ENCODE data around the gene DTNB.

DNA sequence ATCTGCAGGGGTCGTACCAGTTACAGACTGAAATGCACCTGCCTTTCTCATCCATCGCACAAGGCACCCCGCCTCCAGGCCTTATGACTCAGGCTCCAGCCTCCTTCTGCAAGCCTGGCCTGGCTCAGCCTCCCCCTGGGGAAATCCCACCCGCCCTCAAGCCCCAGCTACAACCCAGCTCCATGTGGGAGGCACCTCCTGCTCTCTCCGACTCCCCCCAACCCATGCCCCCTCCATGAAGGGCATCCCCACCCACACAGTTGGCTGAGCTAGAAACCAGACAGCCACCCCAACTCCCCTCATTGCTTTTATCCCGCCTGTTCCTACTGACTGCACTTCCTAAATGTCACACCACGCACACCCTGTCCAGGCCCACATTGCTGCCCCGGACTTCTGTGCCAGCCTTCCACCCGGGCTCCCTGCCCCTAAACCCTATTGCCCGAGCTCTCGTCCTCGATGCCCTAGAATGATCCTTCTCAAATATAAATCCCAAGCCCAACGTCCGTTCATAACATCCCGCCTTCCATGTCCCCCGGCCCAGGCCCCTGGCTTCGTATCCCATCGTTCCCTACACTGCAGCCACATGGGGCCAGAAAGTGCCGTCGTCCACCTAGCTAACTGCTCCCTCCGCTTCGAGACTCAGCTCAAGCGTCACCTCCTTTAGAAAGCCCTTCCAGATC lies 341.6 kb downstream of the DTNB start:
- TF ChIP-seq, protein P1, sequence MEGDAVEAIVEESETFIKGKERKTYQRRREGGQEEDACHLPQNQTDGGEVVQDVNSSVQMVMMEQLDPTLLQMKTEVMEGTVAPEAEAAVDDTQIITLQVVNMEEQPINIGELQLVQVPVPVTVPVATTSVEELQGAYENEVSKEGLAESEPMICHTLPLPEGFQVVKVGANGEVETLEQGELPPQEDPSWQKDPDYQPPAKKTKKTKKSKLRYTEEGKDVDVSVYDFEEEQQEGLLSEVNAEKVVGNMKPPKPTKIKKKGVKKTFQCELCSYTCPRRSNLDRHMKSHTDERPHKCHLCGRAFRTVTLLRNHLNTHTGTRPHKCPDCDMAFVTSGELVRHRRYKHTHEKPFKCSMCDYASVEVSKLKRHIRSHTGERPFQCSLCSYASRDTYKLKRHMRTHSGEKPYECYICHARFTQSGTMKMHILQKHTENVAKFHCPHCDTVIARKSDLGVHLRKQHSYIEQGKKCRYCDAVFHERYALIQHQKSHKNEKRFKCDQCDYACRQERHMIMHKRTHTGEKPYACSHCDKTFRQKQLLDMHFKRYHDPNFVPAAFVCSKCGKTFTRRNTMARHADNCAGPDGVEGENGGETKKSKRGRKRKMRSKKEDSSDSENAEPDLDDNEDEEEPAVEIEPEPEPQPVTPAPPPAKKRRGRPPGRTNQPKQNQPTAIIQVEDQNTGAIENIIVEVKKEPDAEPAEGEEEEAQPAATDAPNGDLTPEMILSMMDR (IDR thresholded peaks at IDR 0.05) = no peak
- TF ChIP-seq POLR2A (IDR thresholded peaks at IDR 0.05) (no peak), POLR2AphosphoS5 (IDR thresholded peaks at IDR 0.05) (no peak), EP300 (IDR thresholded peaks at IDR 0.05; ENCODE audit: low read depth) (no peak)
